Neural progenitor cell (in vitro differentiated cells): Measurements from ENCODE around the gene EBF4. TPM values are rescaled to one million over a fixed set of nuclear protein-coding genes. Genes with fewer than 3 reads are reported as not detected.

Source experiments
- DNase-seq: peaks from one replicate; pipeline ENCODE4 v3.0.0-alpha.2; 2016; ENCODE audit warnings: low spot score
- H2AFZ ChIP-seq: fragments of 200-600 bp; sonication (generic); replicated peaks from 2 replicates; pipeline ENCODE4 v1.6.1; 2016; ENCODE audit warnings: antibody characterized with exemption
- H3F3A ChIP-seq: fragments of 200-600 bp; sonication (generic); 2 replicates; pipeline ENCODE4 v1.6.1; 2016; ENCODE audit warnings: antibody characterized with exemption, low read depth
- H3K27ac ChIP-seq: fragments of 200-600 bp; sonication (generic); 2 replicates; pipeline ENCODE4 v1.5.1; 2016; ENCODE audit warnings: mild to moderate bottlenecking
- H3K27me3 ChIP-seq: fragments of 200-600 bp; sonication (generic); 2 replicates; pipeline ENCODE4 v1.6.1; 2016; ENCODE audit warnings: mild to moderate bottlenecking, moderate library complexity
- H3K36me3 ChIP-seq: fragments of 200-600 bp; sonication (generic); 2 replicates; pipeline ENCODE4 v1.5.1; 2016
- H3K4me1 ChIP-seq: fragments of 200-600 bp; sonication (generic); 2 replicates; pipeline ENCODE4 v1.6.1; 2016; ENCODE audit warnings: mixed run types
- H3K4me2 ChIP-seq: fragments of 200-600 bp; sonication (generic); 2 replicates; pipeline ENCODE4 v1.6.1; 2016
- H3K4me3 ChIP-seq: fragments of 200-600 bp; sonication (generic); 2 replicates; pipeline ENCODE4 v1.5.1; 2016
- H3K79me2 ChIP-seq: fragments of 200-600 bp; sonication (generic); 2 replicates; pipeline ENCODE4 v1.6.1; 2016; ENCODE audit warnings: low read depth
- H3K9ac ChIP-seq: fragments of 200-600 bp; sonication (generic); 2 replicates; pipeline ENCODE4 v1.6.1; 2016
- H3K9me3 ChIP-seq: fragments of 200-600 bp; sonication (generic); 2 replicates; pipeline ENCODE4 v1.5.1; 2016; ENCODE audit warnings: low read depth
- H4K20me1 ChIP-seq: fragments of 200-600 bp; sonication (generic); 2 replicates; pipeline ENCODE4 v1.6.1; 2016; ENCODE audit warnings: low read depth
- H3K27ac Mint-ChIP-seq: 3 replicates; pipeline ENCODE4 v1.8.0; 2021; ENCODE audit warnings: mixed read lengths
- H3K27me3 Mint-ChIP-seq: 2 replicates; pipeline ENCODE4 v1.8.0; 2022; ENCODE audit warnings: low read depth, mild to moderate bottlenecking, inconsistent platforms, moderate library complexity, mixed read lengths; ENCODE audit not compliant: insufficient read depth
- H3K36me3 Mint-ChIP-seq: 3 replicates; pipeline ENCODE4 v1.8.0; 2021; ENCODE audit warnings: mixed read lengths
- H3K4me1 Mint-ChIP-seq: 3 replicates; pipeline ENCODE4 v1.8.0; 2021; ENCODE audit warnings: mixed read lengths
- H3K4me3 Mint-ChIP-seq: 3 replicates; pipeline ENCODE4 v1.8.0; 2021; ENCODE audit warnings: mild to moderate bottlenecking, moderate library complexity, mixed read lengths
- H3K9me3 Mint-ChIP-seq: 3 replicates; pipeline ENCODE4 v1.8.0; 2020; ENCODE audit warnings: mixed read lengths
- CTCF ChIP-seq: fragments of 200-600 bp; sonication (generic); IDR thresholded peaks from 2 replicates; pipeline ENCODE4 v1.5.1; 2017; ENCODE audit warnings: antibody characterized with exemption, mild to moderate bottlenecking
- EZH2 ChIP-seq: fragments of 200-600 bp; sonication (generic); IDR thresholded peaks from 2 replicates; pipeline ENCODE4 v1.6.1; 2017; ENCODE audit warnings: antibody characterized with exemption, mild to moderate bottlenecking, moderate library complexity
- EZH2phosphoT487 ChIP-seq: fragments of 200-600 bp; sonication (generic); IDR thresholded peaks from 2 replicates; pipeline ENCODE4 v1.6.1; 2017; ENCODE audit warnings: antibody characterized with exemption
- total RNA-seq: library from RNA; depleted of rRNA; stranded (reverse); fragments of >200 nt; gene quantifications from 2 replicates; pipeline ENCODE4 v1.2.3, GENCODE V29; 2015; ENCODE audit warnings: low replicate concordance

EBF4 gene
- total RNA-seq, 1 donor from 2014 or later = 1.9 TPM

- H3K27ac ChIP-seq = no peak overlapping the region
- no peaks in the 10 kb centered on the region for H3K36me3 ChIP-seq
- no peak for TF ChIP-seq EZH2
- no peak for TF ChIP-seq EZH2phosphoT487
- TF ChIP-seq CTCF = no peak
- Mint-ChIP-seq H3K27ac (no peak overlapping the region), H3K27me3 (peaks cover 2% of the 10 kb centered on the region), H3K36me3 (peaks cover 20% of the 10 kb centered on the region), H3K4me1 (peaks cover 19% of the 10 kb centered on the region), H3K9me3 (peaks cover 2% of the 10 kb centered on the region), H3K4me3 (no peak overlapping the region)
- peaks cover 20% of the 10 kb centered on the region for H3F3A ChIP-seq
- no peaks in the 10 kb centered on the region for H4K20me1 ChIP-seq
- peaks cover 9% of the 10 kb centered on the region for H3K4me1 ChIP-seq
- H3K4me3 ChIP-seq = no peak overlapping the region
- H2AFZ ChIP-seq = no peak overlapping the region
- no peak for DNase-seq
- H3K79me2 ChIP-seq = peaks cover 8% of the 10 kb centered on the region
- H3K9me3 ChIP-seq = no peaks in the 10 kb centered on the region
- H3K27me3 ChIP-seq = no peaks in the 10 kb centered on the region
- H3K9ac ChIP-seq = no peak overlapping the region
- H3K4me2 ChIP-seq = no peak overlapping the region
These were observed 102.4 kb downstream of the EBF4 start for GRCh38 chr20:2794866-2795447.

GRCh38 chr20:2795451-2795850 lies 102.9 kb downstream of the EBF4 start:
- H2AFZ ChIP-seq = no peak overlapping the region
- peaks cover 21% of the 10 kb centered on the region for H3K4me1 Mint-ChIP-seq
- no peaks in the 10 kb centered on the region for H3K9me3 Mint-ChIP-seq

GRCh38 chr20:2796011-2796660 lies 103.6 kb downstream of the EBF4 start:
- H3K9me3 ChIP-seq = no peaks in the 10 kb centered on the region
- H3K36me3 Mint-ChIP-seq = peaks cover 18% of the 10 kb centered on the region
- H3K4me2 ChIP-seq = no peak overlapping the region
- H4K20me1 ChIP-seq = no peaks in the 10 kb centered on the region
- H3K4me3 ChIP-seq = no peak overlapping the region
- H3F3A ChIP-seq = peaks cover 28% of the 10 kb centered on the region
- peaks cover 12% of the 10 kb centered on the region for H3K79me2 ChIP-seq
- DNase-seq = no peak
- H3K4me3 Mint-ChIP-seq = no peak overlapping the region
- peak overlapping the region; percentile 50 for H3K27ac Mint-ChIP-seq
- H3K27me3 ChIP-seq = peaks cover 4% of the 10 kb centered on the region
- no peak overlapping the region for H2AFZ ChIP-seq
- no peak overlapping the region for H3K9ac ChIP-seq
- H3K27me3 Mint-ChIP-seq = peaks cover 2% of the 10 kb centered on the region
- no peak for TF ChIP-seq EZH2phosphoT487
- TF ChIP-seq CTCF = no peak
- no peak for TF ChIP-seq EZH2
- H3K4me1 ChIP-seq = peaks cover 12% of the 10 kb centered on the region
- H3K27ac ChIP-seq = no peak overlapping the region
- H3K36me3 ChIP-seq = no peaks in the 10 kb centered on the region
- no peaks in the 10 kb centered on the region for H3K9me3 Mint-ChIP-seq
- peaks cover 26% of the 10 kb centered on the region for H3K4me1 Mint-ChIP-seq

More at GRCh38 chr20:2795451-2795850, 102.9 kb downstream of the EBF4 start:
- no peak for DNase-seq
- H3K9ac ChIP-seq = no peak overlapping the region
- TF ChIP-seq CTCF (no peak), EZH2 (no peak), EZH2phosphoT487 (no peak)
- H3K36me3 ChIP-seq = no peaks in the 10 kb centered on the region
- peaks cover 24% of the 10 kb centered on the region for H3F3A ChIP-seq
- H3K4me3 ChIP-seq = no peak overlapping the region
- peaks cover 9% of the 10 kb centered on the region for H3K4me1 ChIP-seq
- no peaks in the 10 kb centered on the region for H4K20me1 ChIP-seq
- H3K4me2 ChIP-seq = no peak overlapping the region
- H3K27me3 ChIP-seq = no peaks in the 10 kb centered on the region
- H3K79me2 ChIP-seq = peaks cover 12% of the 10 kb centered on the region
- H3K4me3 Mint-ChIP-seq = no peak overlapping the region
- H3K36me3 Mint-ChIP-seq = peaks cover 18% of the 10 kb centered on the region
- peaks cover 2% of the 10 kb centered on the region for H3K27me3 Mint-ChIP-seq
- no peaks in the 10 kb centered on the region for H3K9me3 ChIP-seq
- no peak overlapping the region for H3K27ac Mint-ChIP-seq
- no peak overlapping the region for H3K27ac ChIP-seq
